Upper lobe of left lung (tissue), 6 donors: ENCODE data around the gene TMEM222. TPM values are rescaled to one million over a fixed set of nuclear protein-coding genes. Genes with fewer than 3 reads are reported as not detected.

Experiments used
- ATAC-seq, 2 donors: fragments of 200-7000 bp; cut with Tn5 transposase; one replicate each; pipeline ENCODE4 v1.9.1; 2022; ENCODE audit warnings: mild to moderate bottlenecking in 2 of 2, moderate library complexity in 2 of 2; ENCODE audit not compliant: low FRiP score in 2 of 2
- DNase-seq, 2 donors: peaks; one replicate each; pipeline ENCODE4 v3.0.0-alpha.2; 2019 to 2020
- H3K27ac ChIP-seq, 4 donors: fragments of 200-600 bp; sonication (generic); one replicate each; pipeline ENCODE4 v1.5.1; 2016 to 2019
- H3K27me3 ChIP-seq, 4 donors: fragments of 200-600 bp; sonication (generic); one replicate each; pipeline ENCODE4 v1.5.1; 2017 to 2019
- H3K36me3 ChIP-seq, 4 donors: fragments of 200-600 bp; sonication (generic); one replicate each; pipeline ENCODE4 v1.5.1; 2016 to 2019
- H3K4me1 ChIP-seq, 4 donors: fragments of 200-600 bp; sonication (generic); one replicate each; pipeline ENCODE4 v1.5.1; 2018 to 2019
- H3K4me3 ChIP-seq, 4 donors: fragments of 200-600 bp; sonication (generic); one replicate each; pipeline ENCODE4 v1.5.1; 2017 to 2019; ENCODE audit warnings: mild to moderate bottlenecking in 2 of 4, moderate library complexity in 1 of 4
- H3K9me3 ChIP-seq, 4 donors: fragments of 200-600 bp; sonication (generic); one replicate each; pipeline ENCODE4 v1.5.1; 2018 to 2019
- EP300 ChIP-seq, 4 donors: sonication (generic); formaldehyde crosslinking; IDR thresholded peaks; one replicate each; pipeline ENCODE4 v1.5.1; 2017; ENCODE audit warnings: antibody characterized with exemption in 4 of 4, control low read depth in 2 of 4
- POLR2A ChIP-seq, 4 donors: fragments of 450-650 bp; IDR thresholded peaks; one replicate each; pipeline ENCODE4 v1.5.1; 2016 to 2017; ENCODE audit warnings: antibody characterized with exemption in 4 of 4, mild to moderate bottlenecking in 2 of 4
- POLR2AphosphoS5 ChIP-seq, 2 donors: sonication (generic); formaldehyde crosslinking; IDR thresholded peaks; one replicate each; pipeline ENCODE4 v1.5.1; 2017; ENCODE audit warnings: antibody characterized with exemption in 2 of 2
- WGBS, 2 donors: methylation state at CpG; one replicate each; pipeline ENCODE4 v1.1.5; 2017 to 2018; 5-methylcytosine and 5-hydroxymethylcytosine counted together
- total RNA-seq, 6 donors: library from RNA; depleted of rRNA in 4 of 6; stranded (reverse); fragments of >200 nt in 4 of 6; gene quantifications; one replicate each; pipeline versions ENCODE4 v1.1.0 to v1.2.1, GENCODE V29; 2016 to 2021
- TF ChIP-seq, protein P1 (sequence below), 6 experiments: fragments of 450-650 bp in 4 of 6; fragments of 200-600 bp in 2 of 6; sonication (generic) in 2 of 6; IDR thresholded peaks; one replicate each; pipeline ENCODE4 v1.5.1; 2016 to 2019; ENCODE audit warnings: antibody characterized with exemption in 6 of 6
- donor health status: DM: no; HTN: no; CAD: no; lungs with moderate emphysema.
- donor health status: DM: no; HTN: yes; CAD: no; lungs with severe emphysema.

Gene TMEM222, protein sequence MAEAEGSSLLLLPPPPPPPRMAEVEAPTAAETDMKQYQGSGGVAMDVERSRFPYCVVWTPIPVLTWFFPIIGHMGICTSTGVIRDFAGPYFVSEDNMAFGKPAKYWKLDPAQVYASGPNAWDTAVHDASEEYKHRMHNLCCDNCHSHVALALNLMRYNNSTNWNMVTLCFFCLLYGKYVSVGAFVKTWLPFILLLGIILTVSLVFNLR
- total RNA-seq: 10 to 100 TPM; 11.5 to 43.9 (median 30.1) TPM

DNA sequence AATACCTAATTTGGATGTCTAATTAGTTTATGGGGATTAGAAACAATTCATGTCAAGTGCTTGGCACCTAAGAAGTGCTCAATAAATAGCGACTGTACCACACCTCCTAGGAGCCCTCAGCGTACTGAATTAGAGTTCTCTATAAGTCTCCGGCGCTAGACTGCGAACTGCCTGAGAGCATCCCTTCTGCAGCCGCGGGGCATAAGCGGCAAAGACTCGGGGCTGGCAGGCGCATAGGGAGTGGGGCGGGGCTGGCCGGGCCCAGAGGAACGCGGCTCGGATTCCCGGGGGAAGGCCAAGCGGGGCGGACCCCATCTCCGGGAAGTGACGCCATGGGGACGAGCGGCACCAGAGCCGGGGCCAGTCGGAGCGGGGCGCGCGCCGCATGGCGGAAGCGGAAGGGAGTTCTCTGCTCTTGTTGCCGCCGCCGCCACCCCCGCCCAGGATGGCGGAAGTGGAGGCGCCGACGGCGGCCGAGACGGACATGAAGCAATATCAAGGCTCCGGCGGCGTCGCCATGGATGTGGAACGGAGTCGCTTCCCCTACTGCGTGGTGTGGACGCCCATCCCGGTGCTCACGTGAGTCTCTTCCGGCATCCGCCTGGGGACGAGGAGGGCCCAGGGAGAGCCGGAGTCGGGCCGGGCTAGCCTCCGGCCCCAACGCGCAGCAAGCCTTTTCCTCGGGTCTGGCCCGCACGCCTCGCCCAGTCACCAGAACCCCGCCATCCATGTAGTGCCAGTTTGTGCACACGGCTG is at the start of gene TMEM222:
Gene TMEM222, plus strand, starts transcription at position 351 of the 756 bp plus-strand sequence. Its CDS starts 35 bp downstream, at position 386.
- Histone ChIP-seq H3K36me3 (peaks cover 0 to 20% (median 16%) of the 10 kb centered on the region in 4 donors), H3K4me1 (peaks cover 9 to 37% (median 26%) of the 10 kb centered on the region in 4 donors), H3K27me3 (peaks cover 0 to 4% (median 0%) of the 10 kb centered on the region in 4 donors), H3K27ac (peak within 1 kb of the TSS; percentile 89 to 95 (median 92)), H3K9me3 (no peaks in the 10 kb centered on the region), H3K4me3 (peak within 1 kb of the TSS; percentile 63 to 92 (median 82))
- ATAC-seq: peak; percentile 99
- peak; percentile 98 to 100 for DNase-seq
- 0 to 1% methylated on average over 4 to 60 of the region's 67 CpGs for WGBS, 2 donors
- peak in 2 of 4 donors; percentile 56 to 82 for TF ChIP-seq EP300 (IDR thresholded peaks at IDR 0.05)
- peak; percentile 92 to 97 for TF ChIP-seq POLR2AphosphoS5 (IDR thresholded peaks at IDR 0.05)
- TF ChIP-seq, protein P1, sequence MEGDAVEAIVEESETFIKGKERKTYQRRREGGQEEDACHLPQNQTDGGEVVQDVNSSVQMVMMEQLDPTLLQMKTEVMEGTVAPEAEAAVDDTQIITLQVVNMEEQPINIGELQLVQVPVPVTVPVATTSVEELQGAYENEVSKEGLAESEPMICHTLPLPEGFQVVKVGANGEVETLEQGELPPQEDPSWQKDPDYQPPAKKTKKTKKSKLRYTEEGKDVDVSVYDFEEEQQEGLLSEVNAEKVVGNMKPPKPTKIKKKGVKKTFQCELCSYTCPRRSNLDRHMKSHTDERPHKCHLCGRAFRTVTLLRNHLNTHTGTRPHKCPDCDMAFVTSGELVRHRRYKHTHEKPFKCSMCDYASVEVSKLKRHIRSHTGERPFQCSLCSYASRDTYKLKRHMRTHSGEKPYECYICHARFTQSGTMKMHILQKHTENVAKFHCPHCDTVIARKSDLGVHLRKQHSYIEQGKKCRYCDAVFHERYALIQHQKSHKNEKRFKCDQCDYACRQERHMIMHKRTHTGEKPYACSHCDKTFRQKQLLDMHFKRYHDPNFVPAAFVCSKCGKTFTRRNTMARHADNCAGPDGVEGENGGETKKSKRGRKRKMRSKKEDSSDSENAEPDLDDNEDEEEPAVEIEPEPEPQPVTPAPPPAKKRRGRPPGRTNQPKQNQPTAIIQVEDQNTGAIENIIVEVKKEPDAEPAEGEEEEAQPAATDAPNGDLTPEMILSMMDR (IDR thresholded peaks at IDR 0.05): peak in 4 of 6 experiments; percentile 63 to 80 (median 71)
- TF ChIP-seq POLR2A (IDR thresholded peaks at IDR 0.05): peak in 3 of 4 donors; percentile 79 to 81 (median 79)

DNA sequence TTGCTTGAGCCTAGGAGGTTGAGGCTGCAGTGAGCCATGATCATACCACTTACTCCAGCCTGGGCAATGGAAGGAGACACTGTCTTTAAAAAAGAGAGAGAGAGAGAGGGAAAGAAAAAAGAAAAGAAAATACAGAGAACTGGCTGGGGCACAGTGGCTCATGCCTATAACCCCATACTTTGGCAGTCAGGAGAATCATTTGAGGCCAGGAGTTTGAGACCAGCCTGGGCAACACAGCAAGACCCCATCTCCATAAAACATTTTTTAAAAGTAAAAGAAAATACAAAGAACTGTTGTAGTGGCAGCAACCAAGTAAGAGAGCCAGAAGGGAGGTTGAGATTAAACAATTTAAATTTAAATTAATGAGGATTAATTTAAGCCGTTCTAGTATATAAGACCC is 47.8 kb upstream of the TMEM222 start:
- H3K9me3 ChIP-seq: no peaks in the 10 kb centered on the region
- no peak for ATAC-seq
- no peaks in the 10 kb centered on the region for H3K27me3 ChIP-seq

DNA sequence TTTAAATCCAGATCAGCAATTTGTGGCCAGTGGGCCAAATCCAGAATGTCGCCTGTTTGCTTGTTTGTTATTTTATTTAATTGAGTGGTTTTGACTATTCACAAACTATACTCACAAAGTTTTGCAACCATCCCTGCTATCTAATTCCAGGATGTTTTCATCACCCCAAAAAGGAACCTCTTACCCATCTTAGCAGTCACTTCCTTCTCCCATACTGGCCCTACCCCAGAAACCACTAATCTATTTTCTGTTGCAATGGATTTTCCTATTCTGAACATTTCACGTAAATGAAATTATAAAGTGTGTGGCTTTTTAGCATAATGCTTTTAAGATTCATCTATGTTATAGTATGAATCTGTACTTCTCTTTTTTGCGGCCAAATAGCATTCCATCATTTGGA is 46.3 kb upstream of the TMEM222 start:
- ATAC-seq: no peak
- 46 to 54% methylated on average over 3 of the region's 3 CpGs for WGBS, 2 donors

More for the DNA sequence above, 47.8 kb upstream of the TMEM222 start:
- 92 to 94% methylated on average over 1 of the region's 1 CpG for WGBS, 2 donors
- H3K4me3 ChIP-seq: no peak overlapping the region
- no peak for TF ChIP-seq POLR2AphosphoS5 (IDR thresholded peaks at IDR 0.05)
- TF ChIP-seq POLR2A (IDR thresholded peaks at IDR 0.05): no peak
- TF ChIP-seq, protein P1 (IDR thresholded peaks at IDR 0.05): no peak
- no peak for TF ChIP-seq EP300 (IDR thresholded peaks at IDR 0.05)
- no peak for DNase-seq
- no peaks in the 10 kb centered on the region for H3K4me1 ChIP-seq
- H3K36me3 ChIP-seq: peaks cover 0 to 4% (median 0%) of the 10 kb centered on the region in 4 donors
- H3K27ac ChIP-seq: no peak overlapping the region

DNA sequence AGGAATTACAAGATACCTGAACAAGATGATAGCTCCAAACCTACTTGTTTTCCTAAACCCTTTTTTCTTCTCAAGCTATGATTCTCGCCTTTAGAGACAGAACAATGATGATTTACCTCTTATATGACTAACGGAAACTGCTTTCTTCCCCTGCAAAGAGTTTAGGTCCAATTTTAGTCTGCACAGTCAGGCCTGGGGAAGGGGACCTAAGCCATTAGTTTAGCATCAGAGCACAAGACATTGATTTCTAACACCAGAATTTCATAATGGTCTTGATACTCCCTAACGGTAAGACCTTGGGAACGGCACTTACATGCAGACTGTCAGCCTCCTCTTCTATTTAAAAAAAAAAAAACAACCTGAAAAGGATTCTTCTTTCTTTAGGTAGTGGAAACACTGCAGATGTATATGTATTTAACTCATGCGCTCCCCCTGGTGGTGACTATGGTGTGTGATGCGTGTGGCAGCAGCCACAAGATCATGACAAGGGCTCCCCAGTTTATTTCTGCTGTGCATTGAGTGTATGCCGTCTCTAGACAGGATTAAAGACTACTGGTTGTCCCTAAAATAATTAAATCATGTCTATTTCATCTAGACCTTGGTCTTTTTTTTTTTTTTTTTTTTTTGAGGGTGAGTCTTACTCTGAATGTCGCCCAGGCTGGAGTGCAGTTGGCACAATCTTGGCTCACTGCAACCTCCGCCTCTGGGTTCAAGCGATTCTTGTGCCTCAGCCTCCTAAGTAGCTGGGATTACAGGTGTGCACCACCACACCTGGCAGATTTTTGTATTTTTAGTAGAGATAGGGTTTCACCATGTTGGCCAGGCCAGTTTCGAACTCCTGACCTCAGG is 37.3 kb upstream of the TMEM222 start:
- H3K4me3 ChIP-seq: no peak overlapping the region
- H3K36me3 ChIP-seq: peaks cover 6 to 46% (median 17%) of the 10 kb centered on the region in 4 donors
- ATAC-seq: peak; percentile 91 to 93

More for the DNA sequence above, 46.3 kb upstream of the TMEM222 start:
- no peak overlapping the region for H3K4me3 ChIP-seq
- peaks cover 0 to 4% (median 0%) of the 10 kb centered on the region in 4 donors for H3K36me3 ChIP-seq
- peak overlapping the region in 1 of 4 donors; percentile 44 for H3K27ac ChIP-seq
- no peaks in the 10 kb centered on the region for H3K4me1 ChIP-seq
- no peak for DNase-seq
- H3K27me3 ChIP-seq: no peaks in the 10 kb centered on the region
- no peak for TF ChIP-seq POLR2A (IDR thresholded peaks at IDR 0.05)
- no peak for TF ChIP-seq POLR2AphosphoS5 (IDR thresholded peaks at IDR 0.05)
- TF ChIP-seq, protein P1 (IDR thresholded peaks at IDR 0.05): no peak
- TF ChIP-seq EP300 (IDR thresholded peaks at IDR 0.05): no peak
- no peaks in the 10 kb centered on the region for H3K9me3 ChIP-seq

More for the DNA sequence above, 37.3 kb upstream of the TMEM222 start:
- WGBS, 2 donors: 51 to 55% methylated on average over 11 of the region's 11 CpGs
- Histone ChIP-seq H3K4me1 (no peaks in the 10 kb centered on the region), H3K27me3 (no peaks in the 10 kb centered on the region), H3K27ac (no peak overlapping the region), H3K9me3 (no peaks in the 10 kb centered on the region)
- DNase-seq: peak in 1 of 2 donors; percentile 86
- TF ChIP-seq, protein P1 (IDR thresholded peaks at IDR 0.05): peak; percentile 52 to 77 (median 67)
- TF ChIP-seq EP300 (IDR thresholded peaks at IDR 0.05): no peak
- no peak for TF ChIP-seq POLR2A (IDR thresholded peaks at IDR 0.05)
- TF ChIP-seq POLR2AphosphoS5 (IDR thresholded peaks at IDR 0.05): no peak
